ENCODE data around the gene DAGLB. TPM values are rescaled to one million over a fixed set of nuclear protein-coding genes. Genes with fewer than 3 reads are reported as not detected.

Gene DAGLB, protein sequence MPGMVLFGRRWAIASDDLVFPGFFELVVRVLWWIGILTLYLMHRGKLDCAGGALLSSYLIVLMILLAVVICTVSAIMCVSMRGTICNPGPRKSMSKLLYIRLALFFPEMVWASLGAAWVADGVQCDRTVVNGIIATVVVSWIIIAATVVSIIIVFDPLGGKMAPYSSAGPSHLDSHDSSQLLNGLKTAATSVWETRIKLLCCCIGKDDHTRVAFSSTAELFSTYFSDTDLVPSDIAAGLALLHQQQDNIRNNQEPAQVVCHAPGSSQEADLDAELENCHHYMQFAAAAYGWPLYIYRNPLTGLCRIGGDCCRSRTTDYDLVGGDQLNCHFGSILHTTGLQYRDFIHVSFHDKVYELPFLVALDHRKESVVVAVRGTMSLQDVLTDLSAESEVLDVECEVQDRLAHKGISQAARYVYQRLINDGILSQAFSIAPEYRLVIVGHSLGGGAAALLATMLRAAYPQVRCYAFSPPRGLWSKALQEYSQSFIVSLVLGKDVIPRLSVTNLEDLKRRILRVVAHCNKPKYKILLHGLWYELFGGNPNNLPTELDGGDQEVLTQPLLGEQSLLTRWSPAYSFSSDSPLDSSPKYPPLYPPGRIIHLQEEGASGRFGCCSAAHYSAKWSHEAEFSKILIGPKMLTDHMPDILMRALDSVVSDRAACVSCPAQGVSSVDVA
- total RNA-seq = 15.3 and 23.9 TPM in 2 replicates

DNA sequence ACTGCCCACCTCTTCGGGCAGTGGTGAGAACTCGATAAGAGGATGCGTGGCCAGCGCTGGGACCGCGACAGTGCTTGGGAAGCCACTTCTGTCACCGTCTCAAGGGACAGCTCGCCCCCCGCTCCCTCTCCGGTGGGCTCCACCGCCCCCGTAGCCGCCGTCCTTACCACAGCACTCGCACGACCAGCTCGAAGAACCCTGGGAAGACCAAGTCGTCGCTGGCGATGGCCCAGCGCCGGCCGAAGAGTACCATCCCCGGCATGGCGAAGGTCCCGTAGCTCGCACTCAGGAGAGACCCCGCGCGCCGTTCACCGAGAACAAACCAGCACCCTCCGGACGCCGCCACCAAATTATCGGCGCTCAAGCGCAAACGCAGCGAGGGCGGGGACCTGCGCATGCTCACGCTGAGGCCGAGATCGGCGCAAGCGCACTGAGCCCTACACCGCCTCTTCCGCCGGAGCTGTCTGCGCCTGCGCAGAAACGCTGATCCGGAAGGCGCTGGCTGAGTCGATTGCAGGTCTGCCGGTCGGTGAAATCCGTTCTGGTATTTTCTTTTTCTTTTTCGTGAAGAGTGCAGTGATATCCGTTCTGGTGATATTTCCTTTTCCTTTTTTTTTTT is at the start of gene DAGLB:
TSS of gene DAGLB (minus strand) at position 374 of the 619 bp plus-strand sequence. CDS start at position 262, 112 bp downstream.

Other genes starting within 250 kb of the DAGLB start
- 19.9 and 27.6 TPM in 2 replicates for gene CYTH3, start 175.3 kb downstream of the DAGLB start, total RNA-seq
- gene FAM220A, start 99.0 kb downstream of the DAGLB start, total RNA-seq = 14.2 and 15.3 TPM in 2 replicates
- gene RAC1, start 73.4 kb downstream of the DAGLB start, total RNA-seq = 92.4 and 102 TPM in 2 replicates
- gene KDELR2, start 36.2 kb upstream of the DAGLB start, total RNA-seq = 243 and 308 TPM in 2 replicates
- gene GRID2IP, start 103.5 kb upstream of the DAGLB start, total RNA-seq = not detected in 2 replicates
- 41.1 and 56.0 TPM in 2 replicates for gene ZDHHC4, start 129.5 kb upstream of the DAGLB start, total RNA-seq
- gene INTS15, start 142.1 kb upstream of the DAGLB start, total RNA-seq = 18.6 and 19.5 TPM in 2 replicates
- gene ZNF853, start 167.7 kb upstream of the DAGLB start, total RNA-seq = under 0.01 and 0.44 TPM in 2 replicates
- 14.7 and 19.6 TPM in 2 replicates for gene ZNF316, start 189.4 kb upstream of the DAGLB start, total RNA-seq